Erythroblast (primary cell): Measurements from ENCODE around the gene ELMO3.

Experiments used
- GATA1 ChIP-seq: IDR thresholded peaks from 2 replicates; pipeline ENCODE4 v1.6.1; 2011; ENCODE audit warnings: low read depth, mild to moderate bottlenecking, control low read depth, low read length, moderate library complexity
- POLR2A ChIP-seq: IDR thresholded peaks from 2 replicates; pipeline ENCODE4 v1.6.1; 2011; ENCODE audit warnings: mild to moderate bottlenecking, low read length

GRCh38 chr16:67169011-67169451 is 29.9 kb upstream of the ELMO3 start:
- no peak for TF ChIP-seq POLR2A
- no peak for TF ChIP-seq GATA1
